Transverse colon (tissue), 4 donors: ENCODE data around the gene MAP3K14.

Experiments used
- CTCF ChIP-seq, 5 experiments: fragments of 200-600 bp in 3 of 5; fragments of 450-650 bp in 2 of 5; sonication (generic) in 3 of 5; IDR thresholded peaks; 1 replicate in 2 of 5; 2 replicates in 3 of 5; pipeline ENCODE4 v1.5.1; 2016 to 2017; ENCODE audit warnings: antibody characterized with exemption in 5 of 5, inconsistent platforms in 3 of 5, mild to moderate bottlenecking in 2 of 5, moderate library complexity in 1 of 5
- EP300 ChIP-seq: sonication (generic); formaldehyde crosslinking; IDR thresholded peaks from one replicate; pipeline ENCODE4 v1.6.1; 2017; ENCODE audit warnings: antibody characterized with exemption, low read depth
- POLR2A ChIP-seq: fragments of 450-650 bp; IDR thresholded peaks from one replicate; pipeline ENCODE4 v1.6.1; 2016; ENCODE audit warnings: antibody characterized with exemption, mild to moderate bottlenecking, moderate library complexity
- POLR2AphosphoS5 ChIP-seq, 3 donors: sonication (generic); formaldehyde crosslinking; IDR thresholded peaks; one replicate each; pipeline ENCODE4 v1.6.1; 2016; ENCODE audit warnings: antibody characterized with exemption in 3 of 3

- no peak for TF ChIP-seq CTCF (IDR thresholded peaks at IDR 0.05)
- no peak for TF ChIP-seq POLR2AphosphoS5 (IDR thresholded peaks at IDR 0.05)
- TF ChIP-seq POLR2A = no peak
- no peak for TF ChIP-seq EP300
These were observed 16.6 kb downstream of the MAP3K14 start for GRCh38 chr17:45300060-45300751.
